DND-41 (cell line): ENCODE results near the gene ELF4.

Source experiments
- EZH2 ChIP-seq: IDR thresholded peaks from 3 replicates; pipeline ENCODE4 v1.6.1; 2012; ENCODE audit warnings: borderline replicate concordance, low read depth, mild to moderate bottlenecking, moderate library complexity, low read length, inconsistent platforms; ENCODE audit not compliant: severe bottlenecking
- TF ChIP-seq, protein P1 (sequence below): IDR thresholded peaks from 2 replicates; pipeline ENCODE4 v1.5.1; 2012; ENCODE audit warnings: borderline replicate concordance, low read length, moderate library complexity, mild to moderate bottlenecking; ENCODE audit not compliant: poor library complexity, severe bottlenecking; ENCODE audit errors: extremely low read depth

DNA sequence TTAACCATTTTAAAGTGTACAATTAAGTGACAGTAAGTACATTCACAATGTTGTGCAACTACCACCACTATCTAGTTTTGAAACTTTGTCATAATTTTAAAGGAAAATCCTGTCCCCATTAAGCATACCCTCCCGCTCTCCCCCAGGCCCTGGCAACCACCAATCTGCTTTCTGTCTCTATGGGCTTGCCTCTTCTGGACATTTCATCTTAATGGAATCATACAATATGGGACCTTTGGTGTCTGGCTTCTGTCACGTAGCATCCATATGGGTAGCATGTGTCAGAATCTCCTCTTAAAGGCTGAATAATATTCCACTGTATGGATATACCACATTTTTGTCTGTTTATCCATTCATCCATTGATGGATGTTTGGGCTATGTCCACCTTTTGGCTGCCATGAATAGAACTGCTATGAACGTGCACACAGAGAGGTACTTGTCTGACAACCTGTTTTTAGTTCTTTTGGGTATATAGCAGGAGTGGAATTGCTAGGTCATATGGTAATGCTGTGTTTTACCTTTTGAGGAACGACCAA is 61.5 kb downstream of the ELF4 start:
- TF ChIP-seq, protein P1, sequence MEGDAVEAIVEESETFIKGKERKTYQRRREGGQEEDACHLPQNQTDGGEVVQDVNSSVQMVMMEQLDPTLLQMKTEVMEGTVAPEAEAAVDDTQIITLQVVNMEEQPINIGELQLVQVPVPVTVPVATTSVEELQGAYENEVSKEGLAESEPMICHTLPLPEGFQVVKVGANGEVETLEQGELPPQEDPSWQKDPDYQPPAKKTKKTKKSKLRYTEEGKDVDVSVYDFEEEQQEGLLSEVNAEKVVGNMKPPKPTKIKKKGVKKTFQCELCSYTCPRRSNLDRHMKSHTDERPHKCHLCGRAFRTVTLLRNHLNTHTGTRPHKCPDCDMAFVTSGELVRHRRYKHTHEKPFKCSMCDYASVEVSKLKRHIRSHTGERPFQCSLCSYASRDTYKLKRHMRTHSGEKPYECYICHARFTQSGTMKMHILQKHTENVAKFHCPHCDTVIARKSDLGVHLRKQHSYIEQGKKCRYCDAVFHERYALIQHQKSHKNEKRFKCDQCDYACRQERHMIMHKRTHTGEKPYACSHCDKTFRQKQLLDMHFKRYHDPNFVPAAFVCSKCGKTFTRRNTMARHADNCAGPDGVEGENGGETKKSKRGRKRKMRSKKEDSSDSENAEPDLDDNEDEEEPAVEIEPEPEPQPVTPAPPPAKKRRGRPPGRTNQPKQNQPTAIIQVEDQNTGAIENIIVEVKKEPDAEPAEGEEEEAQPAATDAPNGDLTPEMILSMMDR, result no peak
- TF ChIP-seq EZH2, result no peak
